Keratinocyte (primary cell): Measurements from ENCODE around the gene PPP1R1C. TPM values are rescaled to one million over a fixed set of nuclear protein-coding genes. Genes with fewer than 3 reads are reported as not detected.
A peak's percentile ranks its signal among the peaks of the same experiment; 100 is the strongest.

ENCODE experiments used
- DNase-seq: peaks from one replicate; pipeline ENCODE4 v3.0.0-alpha.2; 2011; ENCODE audit warnings: low read depth, missing footprints, low spot score
- FAIRE-seq: peaks from 2 replicates; lab custom pipeline; 2011; peaks lifted over from hg19 to GRCh38; lab: Jason Lieb, UNC
- H2AFZ ChIP-seq: 2 replicates; pipeline ENCODE4 v1.6.0; 2012; ENCODE audit warnings: low read length, control low read depth, inconsistent platforms; ENCODE audit not compliant: control insufficient read depth
- H3K27ac ChIP-seq: 2 replicates; pipeline ENCODE4 v1.5.1; 2011; ENCODE audit warnings: low read length; ENCODE audit not compliant: control insufficient read depth, insufficient read depth
- H3K27me3 ChIP-seq: 3 replicates; pipeline ENCODE4 v1.6.0; 2011; ENCODE audit warnings: low read length; ENCODE audit not compliant: control insufficient read depth, insufficient read depth; ENCODE audit errors: extremely low read depth
- H3K36me3 ChIP-seq, 2 experiments: 2 replicates in 1 of 2; 3 replicates in 1 of 2; pipeline ENCODE4 v1.5.1; 2011; ENCODE audit warnings: low read length in 2 of 2, mild to moderate bottlenecking in 1 of 2; ENCODE audit not compliant: control insufficient read depth in 2 of 2, insufficient read depth in 2 of 2; ENCODE audit errors: extremely low read depth in 1 of 2
- H3K4me1 ChIP-seq: 3 replicates; pipeline ENCODE4 v1.5.1; 2011; ENCODE audit warnings: low read length; ENCODE audit not compliant: control insufficient read depth, insufficient read depth; ENCODE audit errors: extremely low read depth
- H3K4me2 ChIP-seq: 3 replicates; pipeline ENCODE4 v1.6.0; 2011; ENCODE audit warnings: low read depth, low read length; ENCODE audit not compliant: control insufficient read depth, insufficient read depth; ENCODE audit errors: extremely low read depth
- H3K4me3 ChIP-seq, 3 experiments: fragments of 200-600 bp in 1 of 3; sonication (generic) in 1 of 3; 2 replicates in 2 of 3; 3 replicates in 1 of 3; pipeline ENCODE4 v1.5.1; 2011 to 2016; ENCODE audit warnings: low read length in 3 of 3, mild to moderate bottlenecking in 3 of 3, control low read depth in 2 of 3, inconsistent platforms in 1 of 3, low read depth in 1 of 3, mixed read lengths in 1 of 3, mixed run types in 1 of 3, moderate library complexity in 1 of 3; ENCODE audit not compliant: control insufficient read depth in 2 of 3, insufficient read depth in 2 of 3; ENCODE audit errors: extremely low read depth in 1 of 3
- H3K79me2 ChIP-seq: 2 replicates; pipeline ENCODE4 v1.6.0; 2012; ENCODE audit warnings: low read length; ENCODE audit not compliant: control insufficient read depth, insufficient read depth
- H3K9ac ChIP-seq: 3 replicates; pipeline ENCODE4 v1.6.0; 2011; ENCODE audit warnings: low read length; ENCODE audit not compliant: control insufficient read depth, insufficient read depth; ENCODE audit errors: extremely low read depth
- H3K9me1 ChIP-seq: 3 replicates; pipeline ENCODE4 v1.6.0; 2011; ENCODE audit warnings: low read length; ENCODE audit not compliant: control insufficient read depth, insufficient read depth; ENCODE audit errors: extremely low read depth
- H3K9me3 ChIP-seq: 2 replicates; pipeline ENCODE4 v1.5.1; 2012; ENCODE audit warnings: low read depth, low read length; ENCODE audit not compliant: control insufficient read depth
- H4K20me1 ChIP-seq: 3 replicates; pipeline ENCODE4 v1.6.0; 2011; ENCODE audit warnings: low read length; ENCODE audit not compliant: control insufficient read depth, insufficient read depth; ENCODE audit errors: extremely low read depth
- EZH2 ChIP-seq: IDR thresholded peaks from one replicate; pipeline ENCODE4 v1.6.1; 2012; ENCODE audit warnings: inconsistent platforms, mild to moderate bottlenecking, low read length, moderate library complexity
- dilution Hi-C: fragments of 300-500 bp; cut with MboI; formaldehyde crosslinking; loops from one replicate; pipeline ENCODE4 v1.7.0; 2020; ENCODE audit warnings: low sequenced_read_pairs; ENCODE audit not compliant: extremely low pct_ligation_motif_present
- polyA plus RNA-seq, 5 experiments: library from polyadenylated mRNA; depleted of rRNA in 3 of 5; stranded (reverse) in 3 of 5; stranded (forward) in 1 of 5; unstranded in 1 of 5; fragments of >200 nt; gene quantifications; 1 replicate in 1 of 5; 2 replicates in 3 of 5; 3 replicates in 1 of 5; pipeline versions ENCODE4 v1.2.1 to v1.2.3, GENCODE V29; 2011 to 2012; ENCODE audit warnings: missing spikeins in 2 of 5, low read depth in 1 of 5, low replicate concordance in 1 of 5
- TF ChIP-seq, protein P1 (sequence below), 3 experiments: IDR thresholded peaks in 1 of 3; conservative IDR thresholded peaks in 1 of 3; optimal IDR thresholded peaks in 1 of 3; 2 replicates in 2 of 3; 3 replicates in 1 of 3; pipeline versions ENCODE3 to v1.5.1; 2011; ENCODE audit warnings: low read length in 3 of 3, mild to moderate bottlenecking in 3 of 3, moderate library complexity in 2 of 3, control low read depth in 1 of 3, inconsistent platforms in 1 of 3; ENCODE audit not compliant: insufficient read depth in 2 of 3; ENCODE audit errors: extremely low read depth in 1 of 3

PPP1R1C gene
- polyA plus RNA-seq, 1 donor (not counting 4 experiments of a cell fraction or from before 2014, with no cell fraction given) = 4.3 TPM

DNA sequence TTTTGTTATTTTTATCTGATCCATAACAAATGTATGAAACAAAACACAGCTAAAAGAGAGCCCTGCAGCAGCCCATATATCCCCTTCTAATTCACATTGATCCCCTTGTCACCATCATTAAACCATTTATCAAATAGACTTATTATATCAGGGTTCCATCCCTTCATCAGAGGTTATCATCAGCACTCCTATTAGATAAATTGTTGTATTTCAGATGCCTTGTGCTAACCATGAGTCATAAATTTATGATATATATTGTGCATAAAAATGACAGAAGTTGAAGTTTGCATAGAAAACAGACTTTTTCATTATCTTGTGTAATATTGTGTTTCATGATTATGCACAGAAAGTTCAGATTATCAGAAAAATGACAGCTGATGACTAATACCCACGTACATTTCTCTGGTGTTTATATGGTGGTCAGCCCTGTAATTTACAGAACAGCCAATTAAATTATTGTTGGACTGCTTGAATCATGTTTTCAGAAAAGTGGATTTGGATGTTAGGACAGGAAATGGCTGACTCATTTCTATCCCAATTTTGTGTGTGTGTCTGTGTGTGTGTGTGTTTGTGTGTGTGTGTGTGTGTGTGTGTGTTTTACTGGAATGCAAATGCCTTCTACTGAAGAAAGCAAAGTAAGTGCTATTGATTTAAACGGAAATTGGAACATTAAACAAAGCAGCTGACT, 80.9 kb downstream of the PPP1R1C start:
- FAIRE-seq = no peak
- dilution Hi-C loops = no loop called here
- Histone ChIP-seq H2AFZ (no peak overlapping the region), H3K9me3 (no peaks in the 10 kb centered on the region), H4K20me1 (no peaks in the 10 kb centered on the region), H3K9ac (no peak overlapping the region), H3K4me3 (no peak overlapping the region), H3K79me2 (no peaks in the 10 kb centered on the region), H3K27me3 (no peaks in the 10 kb centered on the region), H3K27ac (no peak overlapping the region), H3K4me2 (no peak overlapping the region), H3K9me1 (no peaks in the 10 kb centered on the region), H3K36me3 (no peaks in the 10 kb centered on the region), H3K4me1 (peaks cover 21% of the 10 kb centered on the region)
- no peak for TF ChIP-seq EZH2
- TF ChIP-seq, protein P1, sequence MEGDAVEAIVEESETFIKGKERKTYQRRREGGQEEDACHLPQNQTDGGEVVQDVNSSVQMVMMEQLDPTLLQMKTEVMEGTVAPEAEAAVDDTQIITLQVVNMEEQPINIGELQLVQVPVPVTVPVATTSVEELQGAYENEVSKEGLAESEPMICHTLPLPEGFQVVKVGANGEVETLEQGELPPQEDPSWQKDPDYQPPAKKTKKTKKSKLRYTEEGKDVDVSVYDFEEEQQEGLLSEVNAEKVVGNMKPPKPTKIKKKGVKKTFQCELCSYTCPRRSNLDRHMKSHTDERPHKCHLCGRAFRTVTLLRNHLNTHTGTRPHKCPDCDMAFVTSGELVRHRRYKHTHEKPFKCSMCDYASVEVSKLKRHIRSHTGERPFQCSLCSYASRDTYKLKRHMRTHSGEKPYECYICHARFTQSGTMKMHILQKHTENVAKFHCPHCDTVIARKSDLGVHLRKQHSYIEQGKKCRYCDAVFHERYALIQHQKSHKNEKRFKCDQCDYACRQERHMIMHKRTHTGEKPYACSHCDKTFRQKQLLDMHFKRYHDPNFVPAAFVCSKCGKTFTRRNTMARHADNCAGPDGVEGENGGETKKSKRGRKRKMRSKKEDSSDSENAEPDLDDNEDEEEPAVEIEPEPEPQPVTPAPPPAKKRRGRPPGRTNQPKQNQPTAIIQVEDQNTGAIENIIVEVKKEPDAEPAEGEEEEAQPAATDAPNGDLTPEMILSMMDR (optimal IDR thresholded peaks at IDR 0.05 in 1 of 3, IDR thresholded peaks at IDR 0.05 in 1 of 3, conservative IDR thresholded peaks at IDR 0.05 in 1 of 3; ENCODE audit: extremely low read depth in 1 of 3, insufficient read depth in 2 of 3, low read length in 3 of 3) = no peak
- peak; percentile 33 for DNase-seq

DNA sequence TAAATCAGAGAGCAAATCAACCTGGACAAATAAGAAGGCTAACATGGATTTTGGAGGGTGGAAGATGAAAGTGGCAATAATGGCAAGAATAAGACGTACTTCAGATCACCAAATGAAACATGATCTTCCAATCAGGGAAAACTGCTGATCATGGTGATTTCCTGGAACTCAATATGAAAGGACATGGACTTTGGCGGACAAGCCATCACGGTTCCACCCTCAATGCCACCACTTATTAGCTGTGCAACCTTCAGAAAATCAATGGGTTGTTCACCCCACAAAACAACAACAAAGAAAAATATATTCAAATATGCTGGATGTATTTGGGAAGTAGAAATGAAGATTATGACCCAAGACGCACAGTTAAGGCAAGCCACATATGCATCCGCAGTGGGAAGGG, 81.7 kb downstream of the PPP1R1C start:
- no peak for TF ChIP-seq EZH2
- TF ChIP-seq, protein P1 (optimal IDR thresholded peaks at IDR 0.05 in 1 of 3, IDR thresholded peaks at IDR 0.05 in 1 of 3, conservative IDR thresholded peaks at IDR 0.05 in 1 of 3; ENCODE audit: extremely low read depth in 1 of 3, insufficient read depth in 2 of 3, low read length in 3 of 3) = no peak
- no peaks in the 10 kb centered on the region for H3K36me3 ChIP-seq
- peaks cover 21% of the 10 kb centered on the region for H3K4me1 ChIP-seq
- FAIRE-seq (no peak), DNase-seq (no peak)
- no peaks in the 10 kb centered on the region for H3K79me2 ChIP-seq
- H3K9me1 ChIP-seq = no peaks in the 10 kb centered on the region
- no peaks in the 10 kb centered on the region for H3K27me3 ChIP-seq
- H3K9me3 ChIP-seq = no peaks in the 10 kb centered on the region
- no peak overlapping the region for H3K9ac ChIP-seq
- H3K4me3 ChIP-seq = no peak overlapping the region
- dilution Hi-C loops = no loop called here
- no peak overlapping the region for H2AFZ ChIP-seq
- no peaks in the 10 kb centered on the region for H4K20me1 ChIP-seq
- H3K27ac ChIP-seq = no peak overlapping the region
- H3K4me2 ChIP-seq = no peak overlapping the region
